GM19468 (cell line): ENCODE measurements around the gene RALY.

ENCODE experiments used
- ATAC-seq: cut with Tn5 transposase; IDR thresholded peaks from one replicate; pipeline ENCODE4 v1.9.1; 2021; ENCODE audit warnings: mild to moderate bottlenecking, moderate library complexity, moderate number of reproducible peaks; ENCODE audit not compliant: unreplicated experiment; ENCODE audit errors: extremely low read depth

The RALY gene

DNA sequence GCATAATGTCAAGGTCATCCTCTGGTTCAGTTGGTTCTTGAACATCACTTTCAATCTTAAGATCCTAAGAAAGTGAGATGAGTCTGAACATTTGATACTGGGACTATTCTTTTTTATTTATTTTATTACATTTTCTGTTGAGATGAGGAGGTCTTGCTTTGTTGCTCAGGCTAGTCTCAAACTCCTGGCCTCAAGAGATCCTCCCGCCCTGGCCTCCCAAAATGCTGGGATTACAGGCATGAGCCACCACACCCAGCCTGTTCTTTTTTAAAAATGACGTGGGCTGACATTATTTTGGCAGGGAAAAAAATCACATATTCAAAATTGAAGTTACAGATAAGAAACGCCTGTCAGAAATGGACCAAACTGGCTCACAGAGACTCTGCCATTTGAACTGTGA, 104.9 kb downstream of the RALY start:
- ATAC-seq, result no peak

DNA sequence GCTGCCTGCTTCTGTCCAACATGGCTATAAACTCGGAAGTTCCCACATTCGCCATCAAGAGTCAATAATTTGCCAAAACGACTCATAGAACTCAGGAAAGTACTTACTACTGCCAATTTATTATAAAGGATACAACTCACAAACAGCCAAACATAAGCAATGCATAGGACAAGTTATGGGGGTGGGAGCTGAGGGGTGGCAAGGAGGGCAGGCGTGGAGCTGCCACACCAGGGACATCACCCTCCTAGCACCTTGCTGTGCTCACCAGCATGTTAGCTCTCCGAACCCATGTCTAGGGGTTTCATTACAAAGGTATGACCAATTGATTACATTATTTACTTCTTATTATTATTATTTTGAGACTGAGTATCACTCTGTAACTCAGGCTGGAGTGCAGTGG, 106.0 kb downstream of the RALY start:
- no peak for ATAC-seq

DNA sequence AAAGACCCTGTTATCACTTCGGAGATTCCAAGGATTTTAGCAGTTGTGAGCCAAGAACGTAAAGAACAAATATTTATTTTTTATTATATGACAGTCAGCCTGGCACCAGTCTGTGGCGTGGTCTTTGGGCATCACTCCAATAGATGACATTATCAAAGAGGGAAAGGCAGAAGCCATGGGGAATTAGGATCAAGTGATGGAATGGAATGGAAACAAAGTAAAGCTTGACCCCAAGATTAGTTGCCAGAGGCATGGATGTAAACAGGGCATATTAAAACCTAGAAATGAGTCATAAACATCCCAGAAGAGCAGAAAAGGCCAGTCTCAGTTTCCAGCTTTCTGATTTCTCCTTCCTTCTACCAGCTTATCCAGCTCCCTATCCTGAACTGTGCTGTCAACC, 106.9 kb downstream of the RALY start:
- no peak for ATAC-seq

DNA sequence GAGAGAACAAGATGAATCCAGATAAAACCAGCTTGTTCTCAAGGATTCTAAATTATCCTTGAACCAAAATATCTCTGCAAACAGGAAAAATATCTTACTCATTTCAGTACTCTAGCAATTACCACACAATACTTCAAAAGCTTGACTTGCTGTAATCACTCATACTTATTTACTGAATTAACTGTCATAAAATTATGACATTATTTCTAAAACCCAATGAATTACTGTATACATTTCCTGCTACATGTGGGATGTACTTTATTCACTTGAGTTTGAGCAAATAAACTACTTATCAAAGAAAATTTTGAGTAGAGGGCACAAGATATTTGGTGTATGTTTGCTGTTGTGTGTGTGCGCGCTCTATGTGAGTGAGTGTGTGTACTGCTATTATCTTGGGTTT, 108.6 kb downstream of the RALY start:
- no peak for ATAC-seq

DNA sequence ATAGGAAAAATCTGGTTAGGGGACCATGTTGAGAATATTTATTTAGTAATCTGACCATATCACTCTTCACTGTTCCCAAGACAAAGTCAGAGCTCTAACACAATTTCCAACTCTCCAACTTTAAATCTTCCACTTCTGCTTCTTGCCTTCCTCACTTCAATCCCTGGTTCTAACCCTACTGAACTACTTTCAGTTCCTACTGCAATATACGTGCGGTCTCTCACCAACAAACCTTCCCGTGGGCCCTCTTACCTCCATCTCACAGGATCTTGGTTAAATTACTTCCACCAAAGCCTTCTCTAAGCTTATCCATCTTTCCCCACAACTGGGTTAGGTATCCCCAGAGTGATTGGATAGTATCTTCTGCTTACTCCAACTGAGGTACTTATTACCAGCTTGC, 110.3 kb downstream of the RALY start:
- no peak for ATAC-seq

DNA sequence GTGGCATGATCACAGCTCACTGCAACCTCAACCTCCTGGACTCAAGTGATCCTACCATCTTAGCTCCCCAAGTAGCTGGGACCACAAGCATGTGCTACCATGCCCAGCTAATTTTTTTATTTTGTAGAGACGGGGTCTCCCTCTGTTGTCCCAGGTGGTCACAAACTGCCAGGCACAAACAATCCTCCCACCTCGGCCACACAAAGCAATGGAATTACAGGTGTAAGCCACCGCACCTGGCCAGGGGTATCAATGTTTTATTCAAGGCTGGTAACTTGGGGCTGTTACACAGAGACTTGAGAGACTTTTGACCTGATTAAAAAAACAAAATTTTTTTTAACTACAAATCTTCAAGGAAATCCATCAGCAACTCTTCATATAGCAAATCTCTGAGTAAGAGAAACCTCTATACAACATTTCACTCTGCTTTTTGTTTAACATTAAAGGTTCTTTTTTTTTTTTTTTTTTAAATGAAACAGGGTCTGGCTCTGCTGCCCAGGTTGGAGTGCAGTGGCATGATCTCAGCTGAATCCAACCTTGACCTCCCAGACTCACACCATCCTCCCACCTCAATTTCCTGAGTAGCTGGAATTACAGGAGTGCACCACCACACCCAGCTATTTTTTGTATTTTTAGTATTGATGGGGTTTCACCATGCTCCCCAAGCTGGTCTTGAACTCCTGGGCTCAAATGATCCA, 112.4 kb downstream of the RALY start:
- ATAC-seq, result no peak

DNA sequence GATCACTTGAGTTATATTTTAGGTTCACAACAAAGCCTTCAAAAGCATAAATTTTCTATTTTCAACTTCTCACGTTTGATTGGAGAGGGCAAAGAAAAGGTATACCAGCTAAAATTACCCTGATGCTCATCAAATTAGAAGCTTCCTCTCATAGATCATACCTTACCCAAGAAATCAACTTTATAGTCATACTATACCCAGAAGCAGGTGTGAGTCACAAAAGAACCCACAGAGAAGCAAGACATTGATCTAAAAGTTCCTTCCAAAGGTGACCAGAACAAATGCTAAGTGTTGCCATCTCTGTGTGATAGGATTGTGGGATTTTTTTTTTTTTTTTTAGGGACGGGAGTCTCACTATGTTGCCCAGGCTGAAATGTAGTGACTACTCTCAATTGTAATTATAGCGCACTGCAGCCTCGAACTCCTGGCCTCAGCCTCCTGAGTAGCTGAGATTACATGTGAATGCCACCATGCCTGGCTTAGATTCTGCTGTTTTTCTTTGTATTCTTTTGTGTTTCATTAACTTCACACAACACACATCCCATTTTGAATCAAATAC, 115.0 kb downstream of the RALY start:
- ATAC-seq, result no peak

DNA sequence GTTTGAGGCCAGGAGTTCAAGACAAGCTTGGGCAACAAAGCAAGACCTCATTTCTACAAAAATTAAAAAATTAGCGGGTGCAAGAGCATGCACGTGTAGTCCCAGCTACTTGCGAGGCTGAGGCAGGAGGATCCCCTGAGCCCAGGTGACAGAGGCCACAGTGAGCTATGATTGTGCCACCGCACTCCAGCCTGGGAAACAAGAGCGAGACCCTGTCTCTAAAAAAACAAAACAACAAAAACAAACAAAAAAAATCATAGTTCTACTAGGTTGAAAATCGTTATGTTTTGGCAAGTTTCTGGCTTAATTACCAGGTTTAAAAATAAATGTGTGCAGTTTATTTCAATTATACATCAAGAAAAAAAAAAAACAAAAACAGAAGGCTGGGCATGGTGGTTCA, 115.7 kb downstream of the RALY start:
- ATAC-seq, result no peak

DNA sequence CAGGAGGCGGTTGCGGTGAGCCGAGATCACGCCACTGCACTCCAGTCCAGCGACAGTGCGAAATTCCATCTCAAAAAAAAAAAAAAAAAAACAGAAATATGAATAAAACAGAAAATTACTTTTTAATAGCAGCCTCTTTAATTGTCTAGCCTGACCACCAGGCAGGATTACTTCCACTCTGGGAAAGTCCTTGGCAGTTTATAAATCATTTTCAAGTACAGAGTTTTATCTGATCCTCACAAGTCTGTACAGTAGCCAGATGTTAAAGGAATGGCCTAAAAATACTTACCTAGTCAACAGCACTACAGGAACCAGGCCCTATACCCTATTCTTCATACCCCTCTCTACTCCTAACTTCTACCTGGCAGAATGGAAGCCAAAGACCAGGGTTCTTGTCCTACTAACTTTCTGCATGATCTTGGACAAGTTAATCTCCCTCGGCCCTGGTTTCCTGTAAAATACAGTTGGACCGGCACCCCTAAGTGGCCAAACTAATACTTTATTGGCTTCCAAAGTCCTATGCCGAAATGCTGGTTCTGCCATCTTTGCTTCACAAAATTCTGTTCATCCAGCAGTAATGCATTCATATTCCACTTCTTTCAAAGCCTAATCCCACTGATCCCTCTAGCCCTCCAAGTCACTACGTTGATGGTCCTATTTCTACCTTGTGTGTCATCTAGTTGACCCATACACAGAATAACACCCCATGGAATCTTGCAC, 116.5 kb downstream of the RALY start:
- ATAC-seq, result no peak

DNA sequence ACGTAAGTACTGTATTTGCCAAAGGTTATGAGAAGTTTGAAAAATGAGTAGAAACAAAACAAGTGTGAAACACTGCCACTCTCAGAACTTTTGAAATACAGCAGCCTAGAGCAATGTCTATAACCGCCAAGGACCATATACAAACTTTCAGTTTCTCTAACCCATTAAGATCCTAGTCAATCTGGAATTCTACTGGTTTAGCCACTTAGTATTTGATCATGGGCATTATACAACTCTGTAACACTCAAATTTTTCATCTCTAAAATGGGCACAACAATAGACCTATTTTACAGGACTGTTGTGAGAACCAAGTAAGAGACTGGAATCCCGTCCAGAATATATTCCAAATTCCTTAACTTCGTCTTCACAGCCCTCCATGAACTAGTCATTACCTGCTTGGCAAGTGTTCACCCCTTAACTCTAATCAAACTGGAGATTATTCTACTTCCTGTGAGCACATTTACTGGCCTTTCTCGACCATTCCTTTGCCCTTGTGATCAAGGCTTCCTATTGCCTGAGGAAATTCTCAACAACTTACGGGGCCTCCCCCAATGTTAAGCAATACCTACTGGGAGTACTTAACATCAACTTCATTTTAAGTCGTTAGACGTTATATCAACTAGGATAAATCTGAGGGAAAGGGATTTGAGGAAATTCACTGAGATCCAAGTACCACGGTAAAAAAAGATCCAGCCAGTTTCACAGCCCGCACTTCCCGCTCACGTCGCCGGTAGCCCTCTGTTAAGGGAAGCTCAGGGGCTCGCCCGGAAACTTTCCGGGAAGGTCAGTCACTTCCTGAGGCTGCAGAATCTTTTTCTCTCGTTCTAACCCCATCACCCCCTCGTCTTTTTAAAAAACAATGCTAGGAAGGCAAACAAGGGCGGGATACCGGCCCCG, 117.3 kb downstream of the RALY start:
- ATAC-seq, result no peak

DNA sequence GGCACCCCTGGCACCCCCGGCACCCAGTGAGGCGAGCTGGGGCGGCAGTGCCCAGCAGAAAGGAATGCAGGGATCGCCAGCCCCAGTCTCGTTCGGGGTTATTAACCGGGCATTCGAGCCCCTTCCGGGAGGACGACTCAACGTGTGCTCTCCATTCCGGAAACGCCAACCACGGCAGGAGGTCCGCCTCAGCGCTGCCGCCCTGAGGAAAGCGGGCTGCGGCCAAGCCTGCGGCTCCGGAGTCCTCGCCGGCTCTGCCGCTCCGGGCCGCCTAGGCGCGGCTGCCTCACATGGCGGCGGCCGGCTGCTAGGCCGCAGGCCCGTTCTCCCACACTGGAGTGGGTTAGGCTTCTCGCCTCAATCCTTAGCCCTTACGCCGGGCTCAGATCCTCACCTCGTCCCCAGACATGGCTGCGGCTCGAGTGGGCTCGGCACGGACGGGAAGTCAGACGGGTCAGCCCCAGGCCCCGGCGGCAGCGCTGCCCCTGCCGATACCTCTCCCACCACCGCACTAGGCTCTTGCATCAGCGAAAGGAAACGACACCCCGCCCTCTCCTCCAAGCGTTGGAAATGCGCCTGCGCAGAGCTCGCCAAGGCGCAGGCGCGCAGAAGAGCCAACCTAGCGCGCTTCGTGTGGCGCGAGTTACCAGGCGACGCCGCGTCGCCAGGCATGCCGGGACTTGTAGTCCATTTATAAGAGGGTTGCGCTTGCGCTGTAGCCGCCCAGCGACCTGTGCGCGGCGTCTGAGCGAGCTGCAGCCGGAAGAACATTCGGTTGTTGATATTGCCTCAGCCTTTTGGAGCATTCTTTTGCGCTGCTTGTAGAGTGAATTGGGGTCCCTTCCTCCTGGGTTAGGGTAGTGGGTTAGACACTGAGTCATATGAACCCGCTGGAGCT, 118.2 kb downstream of the RALY start, which contains the start of gene EIF2S2:
Gene EIF2S2, minus strand, starts transcription at position 542 of the 898 bp plus-strand sequence. Its CDS starts 133 bp downstream, at position 409.
- ATAC-seq, result peak; percentile 92

DNA sequence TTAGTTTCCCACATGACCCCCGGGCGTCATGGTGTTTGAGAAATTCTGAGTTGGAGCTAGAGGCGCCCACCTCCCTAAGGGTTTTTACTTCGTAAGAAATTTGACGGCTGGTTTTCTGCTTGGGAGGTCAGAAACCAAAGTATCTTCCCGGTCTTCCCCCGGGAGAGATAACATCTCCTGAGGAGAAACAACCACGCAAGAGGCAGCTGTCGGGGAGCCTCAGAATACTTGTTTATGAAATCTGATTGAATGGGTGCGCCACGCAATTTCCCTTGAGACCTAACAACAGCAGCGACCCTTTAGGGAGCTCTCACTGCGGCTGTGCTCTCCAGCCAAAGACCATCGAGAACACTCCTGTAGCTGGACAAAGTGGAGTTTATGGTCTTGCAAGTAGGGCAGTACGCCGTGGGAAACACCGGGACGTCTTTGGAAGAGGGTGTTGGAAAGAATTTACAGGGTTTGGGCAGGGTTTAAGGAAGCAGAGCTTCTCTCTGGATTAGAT, 118.9 kb downstream of the RALY start:
- ATAC-seq, result no peak

DNA sequence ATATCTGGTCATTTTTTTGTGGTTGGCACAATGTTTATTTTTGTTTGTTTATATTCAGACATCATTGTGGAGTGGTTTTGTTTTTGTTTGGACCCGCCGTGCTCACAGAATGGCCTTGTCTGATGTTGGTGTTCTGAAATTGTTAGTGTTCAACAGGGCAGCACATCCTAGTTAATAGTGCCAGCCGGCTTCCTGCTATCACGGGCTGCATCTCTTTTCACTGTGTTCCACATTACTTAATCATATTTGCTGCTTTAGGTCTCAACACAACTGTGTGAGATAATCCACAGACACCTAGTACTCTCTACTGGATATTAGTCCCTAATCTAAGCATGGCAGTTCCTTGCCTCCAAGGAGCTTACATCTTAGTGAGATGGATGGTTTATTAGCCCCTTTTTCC, 121.1 kb downstream of the RALY start:
- ATAC-seq, result no peak

DNA sequence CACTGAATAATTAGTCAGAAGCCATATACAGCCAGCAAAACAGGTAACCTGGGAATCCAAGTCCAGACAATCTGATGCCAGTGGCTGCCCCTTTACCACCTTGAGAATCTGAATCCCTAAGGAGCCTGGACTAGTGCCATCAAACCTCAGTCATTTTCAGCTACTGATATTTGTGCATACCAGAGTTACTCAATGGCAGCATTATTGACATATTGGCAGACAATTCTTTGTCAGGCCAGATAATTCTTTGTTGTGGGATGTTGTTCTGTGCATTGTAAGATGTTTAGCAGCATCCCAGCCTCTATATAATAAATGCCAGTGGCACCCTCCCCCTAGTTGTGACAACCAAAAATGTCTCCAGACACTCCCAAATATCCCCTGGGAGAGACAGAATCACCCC, 121.5 kb downstream of the RALY start:
- no peak for ATAC-seq

DNA sequence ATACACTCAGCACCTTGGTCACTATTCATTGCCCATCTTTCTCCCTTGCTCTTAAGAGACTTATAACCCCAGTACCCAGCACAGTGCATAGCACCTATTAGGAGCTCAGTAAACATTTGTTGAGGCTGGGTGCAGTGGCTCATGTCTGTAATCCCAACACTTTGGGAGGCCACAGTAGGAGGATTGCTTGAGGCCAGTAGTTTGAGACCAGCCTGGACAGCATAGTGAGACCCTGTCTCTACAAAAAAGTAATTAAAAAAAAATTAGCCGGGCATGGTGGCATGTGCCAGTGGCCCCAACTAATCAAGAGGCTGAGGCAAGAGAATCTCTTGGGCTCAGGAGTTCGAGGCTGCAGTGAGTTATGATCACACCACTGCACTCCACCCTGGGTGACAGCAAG, 126.5 kb downstream of the RALY start:
- no peak for ATAC-seq

DNA sequence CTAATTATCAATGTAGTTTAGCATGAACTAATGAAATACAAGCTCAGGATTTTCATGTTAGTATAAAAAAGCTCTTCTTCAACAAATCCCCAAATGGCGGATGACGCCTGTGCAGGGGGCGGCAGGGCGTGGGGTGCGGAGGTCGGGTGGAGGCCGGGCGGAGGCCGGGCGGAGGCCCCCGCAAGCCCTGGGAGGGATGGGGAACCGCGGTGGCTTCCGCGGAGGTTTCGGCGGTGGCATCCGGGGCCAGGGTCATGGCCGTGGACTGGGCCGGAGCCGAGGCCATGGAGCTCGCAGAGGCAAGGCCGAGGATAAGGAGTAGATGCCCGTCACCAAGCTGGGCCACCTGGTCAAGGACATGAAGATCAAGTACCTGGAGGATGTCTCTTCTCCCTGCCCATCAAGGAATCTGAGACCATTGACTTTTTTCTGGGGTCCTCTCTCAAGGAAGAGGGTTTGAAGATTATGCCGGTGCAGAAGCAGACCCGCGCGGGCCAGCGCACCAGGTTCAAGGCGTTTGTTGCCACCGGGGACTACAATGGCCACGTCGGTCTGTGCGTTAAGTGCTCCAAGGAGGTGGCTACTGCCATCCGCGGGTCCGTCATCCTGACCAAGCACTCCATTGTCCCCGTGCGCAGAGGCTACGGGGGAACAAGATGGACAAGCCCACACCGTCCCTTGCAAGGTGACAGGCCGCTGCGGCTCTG, 128.7 kb downstream of the RALY start:
- ATAC-seq, result no peak

DNA sequence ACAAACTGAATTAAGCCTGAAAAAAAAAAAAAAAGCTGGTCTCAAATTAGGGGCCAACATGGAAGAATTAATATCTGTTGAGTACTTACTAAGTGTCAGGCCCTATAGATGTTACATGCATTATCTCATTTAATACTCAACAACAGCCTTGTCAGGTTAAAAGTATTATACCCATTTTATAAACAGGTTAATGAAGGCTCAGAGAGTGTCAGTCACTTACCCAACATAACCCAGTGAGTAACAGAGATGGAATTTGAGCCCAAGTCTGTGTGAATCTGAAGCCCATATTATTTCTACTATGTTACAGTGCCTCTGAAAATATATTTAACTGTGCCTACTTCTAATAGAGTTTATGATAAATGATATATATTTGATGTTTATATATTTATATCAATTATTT, 129.6 kb downstream of the RALY start:
- no peak for ATAC-seq

DNA sequence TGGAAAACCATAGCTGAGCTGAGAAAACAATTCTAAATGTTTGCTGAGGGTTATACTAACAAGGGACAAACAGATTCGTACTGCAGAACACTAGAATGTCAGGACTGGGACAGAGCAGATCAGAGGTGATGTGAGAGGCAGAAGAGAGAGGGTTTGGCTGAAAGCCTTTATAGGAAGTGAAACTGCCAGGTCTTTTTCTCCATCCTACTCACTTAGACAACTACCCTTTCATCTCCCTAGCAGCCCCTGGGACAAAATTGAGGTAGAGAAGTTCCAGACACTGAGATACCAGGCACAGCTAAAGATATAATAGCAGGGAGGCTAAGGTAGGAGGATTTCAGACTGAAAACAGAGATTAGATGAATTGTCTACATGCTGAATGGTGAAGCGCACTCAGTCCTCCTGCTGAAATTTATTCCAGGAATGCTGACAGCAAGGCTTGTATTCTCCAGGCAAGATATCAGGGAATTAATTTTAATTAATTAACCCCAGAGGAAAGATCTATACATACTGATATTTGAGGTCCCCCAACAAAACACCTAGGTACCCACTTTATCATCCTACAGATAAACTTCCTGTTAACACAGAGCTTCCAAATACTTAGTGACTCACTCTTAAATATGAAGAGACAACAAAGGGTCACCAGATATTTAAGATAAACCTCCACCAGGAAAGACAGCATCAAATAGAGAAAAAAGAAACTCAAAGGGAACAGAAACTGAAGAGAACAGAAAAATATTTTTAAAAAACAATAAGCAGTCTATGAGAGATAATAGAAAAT, 130.9 kb downstream of the RALY start:
- ATAC-seq, result no peak
